SK-N-SH (cell line): ENCODE measurements around the gene SUN2.

Source experiments
- ELF1 ChIP-seq: IDR thresholded peaks from 2 replicates; pipeline ENCODE4 v1.4.0; 2012
- EP300 ChIP-seq, 2 experiments: IDR thresholded peaks; 2 replicates each; pipeline versions ENCODE4 v1.4.0 to v1.6.1; 2012; ENCODE audit warnings: borderline replicate concordance in 1 of 2, low read depth in 1 of 2, low read length in 1 of 2
- EZH2phosphoT487 ChIP-seq: fragments of 200-600 bp; sonication (generic); IDR thresholded peaks from 2 replicates; pipeline ENCODE4 v1.6.1; 2017; ENCODE audit warnings: low read depth, mixed run types, mild to moderate bottlenecking, antibody characterized with exemption, moderate library complexity, borderline replicate concordance
- FOXJ3 ChIP-seq: sonication (generic); formaldehyde crosslinking; IDR thresholded peaks from 2 replicates; pipeline ENCODE4 v1.5.1; 2020; ENCODE audit warnings: mild to moderate bottlenecking, missing genetic modification reagents
- JUND ChIP-seq: IDR thresholded peaks from 2 replicates; pipeline ENCODE4 v1.4.0; 2012
- NFIC ChIP-seq: IDR thresholded peaks from 2 replicates; pipeline ENCODE4 v1.4.0; 2012; ENCODE audit warnings: borderline replicate concordance
- POLR2AphosphoS5 ChIP-seq: IDR thresholded peaks from 2 replicates; pipeline ENCODE4 v1.6.1; 2012; ENCODE audit warnings: low read depth, low read length
- SIN3A ChIP-seq: IDR thresholded peaks from 2 replicates; pipeline ENCODE4 v1.6.1; 2012; ENCODE audit warnings: low read depth, mild to moderate bottlenecking, low read length, moderate library complexity, borderline replicate concordance
- SMC3 ChIP-seq: IDR thresholded peaks from 2 replicates; pipeline ENCODE4 v1.6.1; 2012; ENCODE audit warnings: low read depth, low read length, improper control_type of control experiment
- YY1 ChIP-seq: IDR thresholded peaks from 2 replicates; pipeline ENCODE4 v1.4.0; 2012; ENCODE audit warnings: low read depth, mild to moderate bottlenecking
- TF ChIP-seq, protein P1 (sequence below): IDR thresholded peaks from 2 replicates; pipeline ENCODE4; 2012
- TF ChIP-seq, protein P2 (sequence below): fragments of 200-600 bp; sonication (generic); IDR thresholded peaks from 2 replicates; pipeline ENCODE4 v1.6.1; 2017; ENCODE audit warnings: antibody characterized with exemption, mild to moderate bottlenecking, moderate library complexity
- TF ChIP-seq, protein P3 (sequence below): IDR thresholded peaks from 2 replicates; pipeline ENCODE4 v1.4.0; 2012; ENCODE audit warnings: low read depth, borderline replicate concordance
- TF ChIP-seq, protein P4 (sequence below): IDR thresholded peaks from 2 replicates; pipeline ENCODE4 v1.4.0; 2012; ENCODE audit warnings: low read depth

DNA sequence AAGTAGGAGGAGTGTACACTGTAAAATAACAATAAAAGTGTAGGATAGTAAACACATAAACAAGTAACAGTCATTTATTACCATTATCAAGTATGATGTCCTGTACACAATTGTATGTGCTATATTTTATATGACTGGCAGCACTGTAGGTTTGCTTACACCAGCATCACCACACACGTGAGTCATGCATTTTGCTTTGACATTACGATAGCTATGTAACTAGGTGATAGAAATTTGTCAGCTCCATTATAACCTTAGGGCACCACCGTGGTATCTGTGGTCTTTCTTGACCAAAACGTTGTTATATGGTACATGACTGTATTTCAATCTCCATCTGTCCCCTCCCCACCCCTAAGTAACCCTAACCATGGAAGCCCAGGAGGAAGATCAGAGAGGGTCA is 37.0 kb upstream of the SUN2 start:
- TF ChIP-seq NFIC (no peak), EP300 (IDR thresholded peaks at IDR 0.05; ENCODE audit: borderline replicate concordance in 1 of 2, low read depth in 1 of 2, low read length in 1 of 2) (no peak), EZH2phosphoT487 (no peak), JUND (no peak), YY1 (no peak), FOXJ3 (CRISPR knock-in tag) (no peak), POLR2AphosphoS5 (no peak), SMC3 (no peak), ELF1 (no peak), SIN3A (no peak)
- TF ChIP-seq, protein P1, sequence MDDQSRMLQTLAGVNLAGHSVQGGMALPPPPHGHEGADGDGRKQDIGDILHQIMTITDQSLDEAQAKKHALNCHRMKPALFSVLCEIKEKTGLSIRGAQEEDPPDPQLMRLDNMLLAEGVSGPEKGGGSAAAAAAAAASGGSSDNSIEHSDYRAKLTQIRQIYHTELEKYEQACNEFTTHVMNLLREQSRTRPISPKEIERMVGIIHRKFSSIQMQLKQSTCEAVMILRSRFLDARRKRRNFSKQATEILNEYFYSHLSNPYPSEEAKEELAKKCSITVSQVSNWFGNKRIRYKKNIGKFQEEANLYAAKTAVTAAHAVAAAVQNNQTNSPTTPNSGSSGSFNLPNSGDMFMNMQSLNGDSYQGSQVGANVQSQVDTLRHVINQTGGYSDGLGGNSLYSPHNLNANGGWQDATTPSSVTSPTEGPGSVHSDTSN, result no peak
- TF ChIP-seq, protein P2, sequence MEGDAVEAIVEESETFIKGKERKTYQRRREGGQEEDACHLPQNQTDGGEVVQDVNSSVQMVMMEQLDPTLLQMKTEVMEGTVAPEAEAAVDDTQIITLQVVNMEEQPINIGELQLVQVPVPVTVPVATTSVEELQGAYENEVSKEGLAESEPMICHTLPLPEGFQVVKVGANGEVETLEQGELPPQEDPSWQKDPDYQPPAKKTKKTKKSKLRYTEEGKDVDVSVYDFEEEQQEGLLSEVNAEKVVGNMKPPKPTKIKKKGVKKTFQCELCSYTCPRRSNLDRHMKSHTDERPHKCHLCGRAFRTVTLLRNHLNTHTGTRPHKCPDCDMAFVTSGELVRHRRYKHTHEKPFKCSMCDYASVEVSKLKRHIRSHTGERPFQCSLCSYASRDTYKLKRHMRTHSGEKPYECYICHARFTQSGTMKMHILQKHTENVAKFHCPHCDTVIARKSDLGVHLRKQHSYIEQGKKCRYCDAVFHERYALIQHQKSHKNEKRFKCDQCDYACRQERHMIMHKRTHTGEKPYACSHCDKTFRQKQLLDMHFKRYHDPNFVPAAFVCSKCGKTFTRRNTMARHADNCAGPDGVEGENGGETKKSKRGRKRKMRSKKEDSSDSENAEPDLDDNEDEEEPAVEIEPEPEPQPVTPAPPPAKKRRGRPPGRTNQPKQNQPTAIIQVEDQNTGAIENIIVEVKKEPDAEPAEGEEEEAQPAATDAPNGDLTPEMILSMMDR, result no peak
- TF ChIP-seq, protein P3, sequence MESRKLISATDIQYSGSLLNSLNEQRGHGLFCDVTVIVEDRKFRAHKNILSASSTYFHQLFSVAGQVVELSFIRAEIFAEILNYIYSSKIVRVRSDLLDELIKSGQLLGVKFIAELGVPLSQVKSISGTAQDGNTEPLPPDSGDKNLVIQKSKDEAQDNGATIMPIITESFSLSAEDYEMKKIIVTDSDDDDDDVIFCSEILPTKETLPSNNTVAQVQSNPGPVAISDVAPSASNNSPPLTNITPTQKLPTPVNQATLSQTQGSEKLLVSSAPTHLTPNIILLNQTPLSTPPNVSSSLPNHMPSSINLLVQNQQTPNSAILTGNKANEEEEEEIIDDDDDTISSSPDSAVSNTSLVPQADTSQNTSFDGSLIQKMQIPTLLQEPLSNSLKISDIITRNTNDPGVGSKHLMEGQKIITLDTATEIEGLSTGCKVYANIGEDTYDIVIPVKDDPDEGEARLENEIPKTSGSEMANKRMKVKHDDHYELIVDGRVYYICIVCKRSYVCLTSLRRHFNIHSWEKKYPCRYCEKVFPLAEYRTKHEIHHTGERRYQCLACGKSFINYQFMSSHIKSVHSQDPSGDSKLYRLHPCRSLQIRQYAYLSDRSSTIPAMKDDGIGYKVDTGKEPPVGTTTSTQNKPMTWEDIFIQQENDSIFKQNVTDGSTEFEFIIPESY, result no peak
- TF ChIP-seq, protein P4, sequence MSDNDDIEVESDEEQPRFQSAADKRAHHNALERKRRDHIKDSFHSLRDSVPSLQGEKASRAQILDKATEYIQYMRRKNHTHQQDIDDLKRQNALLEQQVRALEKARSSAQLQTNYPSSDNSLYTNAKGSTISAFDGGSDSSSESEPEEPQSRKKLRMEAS, result no peak
